GM21619 (cell line): Measurements from ENCODE around the gene SLAMF9.

Experiments
- ATAC-seq: cut with Tn5 transposase; IDR thresholded peaks from one replicate; pipeline ENCODE4 v1.9.1; 2021; ENCODE audit not compliant: unreplicated experiment

The SLAMF9 gene

DNA sequence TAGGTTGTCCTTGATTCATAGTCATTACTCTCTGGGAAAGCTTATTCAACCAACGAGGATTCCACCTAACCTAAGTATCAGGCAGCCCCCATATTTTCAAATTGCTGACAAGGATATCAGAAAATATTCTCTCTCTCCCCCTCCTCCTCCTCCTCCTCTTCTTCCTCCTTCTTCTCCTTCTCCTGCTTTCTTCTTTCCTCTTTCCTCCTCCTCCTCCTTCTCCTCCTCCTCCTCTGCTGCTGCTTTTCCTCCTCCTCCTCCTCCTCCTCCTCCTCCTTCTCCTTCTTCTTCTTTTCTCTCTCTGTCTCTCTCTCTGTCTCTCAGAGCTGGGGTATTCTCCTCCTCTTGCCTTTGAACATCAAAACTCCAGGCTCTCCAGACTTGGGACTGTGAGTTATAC, 6.1 kb downstream of the SLAMF9 start:
- ATAC-seq: no peak

DNA sequence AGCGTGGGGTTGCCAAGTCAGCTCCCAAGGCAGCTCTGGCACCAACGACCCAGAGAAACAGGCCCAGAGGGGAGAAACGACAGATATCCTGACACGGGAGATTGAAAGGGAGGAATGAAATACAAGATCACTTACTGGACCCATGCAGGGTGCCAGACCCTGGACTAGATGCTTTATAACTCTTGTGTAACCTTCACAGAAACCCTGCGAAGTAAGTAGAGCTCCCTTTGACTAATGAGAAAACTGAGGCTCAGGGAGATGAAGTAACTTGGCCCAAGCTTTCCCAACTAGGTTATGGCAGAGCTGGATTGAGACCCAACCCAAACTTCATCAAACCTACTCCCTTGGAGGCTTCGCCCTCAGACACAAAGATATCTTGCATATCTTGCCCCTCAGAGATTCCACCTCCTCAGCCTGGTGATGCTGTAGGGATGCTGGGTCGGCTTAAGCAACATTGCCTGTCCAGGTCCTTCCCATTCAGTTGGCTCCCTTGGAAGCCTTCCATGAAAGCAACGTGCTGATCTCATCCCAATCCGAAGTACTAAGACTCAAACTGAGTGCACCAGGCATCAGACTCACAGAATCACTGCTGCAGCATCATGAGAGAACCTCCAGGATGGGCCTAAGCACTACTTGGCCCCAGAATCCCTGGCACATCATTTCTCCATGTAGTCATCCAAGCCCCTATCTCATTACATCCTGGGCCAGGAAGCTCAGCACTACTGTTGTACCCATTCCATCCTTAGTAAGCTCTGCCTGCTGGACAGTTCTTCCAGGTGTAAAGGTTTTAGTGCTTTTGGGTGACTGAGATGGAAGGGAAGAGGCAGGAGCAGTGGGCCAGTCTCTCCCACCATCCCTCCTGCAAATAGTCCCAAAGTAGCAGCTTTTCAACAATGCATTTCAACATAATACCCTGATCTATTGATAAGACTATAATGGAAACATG, 7.5 kb downstream of the SLAMF9 start:
- no peak for ATAC-seq

DNA sequence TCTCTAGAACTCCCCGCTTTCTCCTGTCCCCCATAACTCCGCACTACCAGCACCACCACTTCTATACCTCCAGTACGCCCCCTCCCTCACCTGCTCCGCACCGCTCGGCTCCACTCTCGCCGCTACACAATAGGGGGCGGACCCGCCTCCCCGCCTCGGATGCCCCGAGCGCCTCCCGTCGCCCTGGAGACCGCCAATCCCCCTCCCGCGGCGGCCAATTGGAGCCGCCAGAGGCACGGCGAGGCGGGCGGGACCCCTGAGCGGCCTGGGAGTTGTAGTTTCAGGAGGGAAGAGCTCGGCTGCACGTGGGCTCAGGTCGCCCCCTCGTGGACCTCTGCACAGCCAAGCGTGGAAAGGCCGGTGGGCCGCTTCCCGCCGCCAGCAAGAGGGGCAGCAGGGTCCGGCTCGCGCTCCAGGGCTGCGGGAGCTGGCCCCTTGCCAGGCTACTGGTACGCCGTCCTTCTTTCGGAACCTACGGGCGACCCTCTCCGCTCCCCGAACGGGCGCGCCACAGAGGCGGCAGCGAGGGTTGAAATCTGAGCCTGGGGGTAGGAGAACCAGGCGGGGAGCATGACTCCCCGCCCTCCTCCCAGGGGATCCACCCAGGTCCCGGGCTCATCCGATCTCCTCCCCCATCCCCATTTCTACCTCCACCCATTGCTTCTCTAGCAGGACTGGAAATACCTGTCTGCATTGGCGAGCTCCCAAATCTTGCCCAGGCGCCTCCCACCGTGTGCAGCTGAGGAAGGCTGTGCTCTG, 8.4 kb downstream of the SLAMF9 start, which contains the start of gene IGSF9:
IGSF9 (minus strand) TSS at position 131 of the 759 bp plus-strand sequence. CDS start 2,159 bp downstream, outside the sequence.
- no peak for ATAC-seq

DNA sequence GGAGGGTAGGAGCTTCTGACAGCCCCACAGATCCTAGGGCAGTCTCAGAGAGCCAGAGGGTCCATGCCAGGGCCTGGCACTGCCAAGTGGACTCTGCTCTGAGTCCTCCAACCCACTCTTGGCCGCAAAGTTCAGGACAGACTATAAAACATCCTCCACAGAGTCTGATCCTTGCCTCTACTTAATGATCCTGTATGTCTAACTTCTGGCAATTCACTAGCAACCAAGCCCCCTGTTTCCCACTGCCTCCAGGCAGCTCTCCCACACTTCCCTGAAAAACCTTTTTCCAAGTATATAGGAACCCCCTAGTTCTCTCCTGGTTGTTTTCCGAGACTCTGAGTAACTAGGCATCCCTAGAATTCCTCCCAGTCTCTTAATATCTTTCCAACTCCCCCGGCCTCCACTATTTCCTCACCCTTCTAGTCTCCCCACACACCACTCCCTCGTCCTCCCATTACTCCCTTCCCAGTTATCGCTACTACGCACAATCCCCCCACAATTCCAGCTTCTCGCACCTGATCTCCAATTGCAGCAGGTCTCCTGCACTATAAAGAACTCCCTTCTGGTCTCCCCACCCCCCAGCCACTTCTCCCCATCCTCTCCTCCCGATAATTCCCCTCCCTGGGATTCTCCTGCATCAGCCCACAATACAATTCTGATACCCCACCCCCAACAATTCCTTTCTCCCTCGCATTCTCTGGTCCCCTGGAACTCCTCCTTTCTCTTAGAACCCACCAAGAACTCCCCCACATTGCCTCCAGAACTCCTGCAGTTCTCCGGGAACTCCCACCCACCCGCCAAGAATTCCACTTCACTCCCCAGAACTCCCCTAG, 9.2 kb downstream of the SLAMF9 start:
- ATAC-seq: no peak

DNA sequence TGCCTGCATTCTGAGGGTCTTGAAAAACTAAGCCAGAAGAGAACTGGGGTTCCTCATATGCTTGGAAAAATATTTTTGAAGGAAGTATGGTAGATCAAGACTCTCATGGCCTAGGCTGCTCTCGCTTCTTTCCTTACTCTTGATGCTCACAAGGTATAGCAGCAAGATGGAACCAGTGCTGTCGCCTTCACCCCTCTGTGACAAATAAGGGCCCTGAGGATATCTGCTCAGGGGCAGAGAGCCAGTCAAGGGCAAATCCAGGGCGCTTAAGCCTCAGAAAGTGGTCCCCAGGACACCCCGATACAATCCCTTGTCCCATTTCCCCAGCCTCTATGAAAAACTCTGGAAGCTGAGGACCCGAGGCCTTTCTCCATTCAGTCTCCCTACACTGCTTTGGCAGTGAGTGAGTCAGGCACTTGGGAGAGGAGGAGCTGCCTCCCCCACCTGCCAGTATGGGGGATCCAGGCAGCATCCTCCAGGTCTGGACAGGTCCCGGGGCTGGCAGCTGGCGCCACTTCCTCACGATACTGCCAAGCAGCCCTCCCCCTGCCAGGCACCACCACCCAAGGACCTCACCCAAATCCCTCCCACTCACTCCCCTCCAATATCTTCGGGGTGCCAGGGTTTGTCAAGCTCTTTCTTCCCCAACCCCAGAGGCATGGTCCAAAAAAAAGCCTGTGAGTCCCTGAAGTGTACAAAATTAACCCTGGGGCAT, 10.0 kb downstream of the SLAMF9 start:
- ATAC-seq: no peak

DNA sequence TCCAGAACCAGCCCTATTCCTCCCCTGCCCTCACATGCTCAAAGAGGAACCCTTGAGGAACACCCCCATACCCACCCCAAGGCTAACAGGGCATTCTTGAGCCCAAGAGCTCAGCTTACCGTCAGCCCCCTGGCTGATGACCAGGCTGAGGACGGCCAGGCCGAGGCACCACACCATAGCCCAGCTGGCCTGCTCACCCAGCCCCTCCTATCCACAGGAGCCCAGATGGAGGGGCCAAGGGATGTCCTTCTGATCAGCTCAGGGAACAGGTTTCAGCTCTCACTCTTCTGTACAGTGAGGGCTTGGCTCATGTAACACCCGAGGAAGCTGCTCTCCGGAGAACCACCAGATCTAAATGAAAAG, 10.8 kb downstream of the SLAMF9 start:
- ATAC-seq: no peak

DNA sequence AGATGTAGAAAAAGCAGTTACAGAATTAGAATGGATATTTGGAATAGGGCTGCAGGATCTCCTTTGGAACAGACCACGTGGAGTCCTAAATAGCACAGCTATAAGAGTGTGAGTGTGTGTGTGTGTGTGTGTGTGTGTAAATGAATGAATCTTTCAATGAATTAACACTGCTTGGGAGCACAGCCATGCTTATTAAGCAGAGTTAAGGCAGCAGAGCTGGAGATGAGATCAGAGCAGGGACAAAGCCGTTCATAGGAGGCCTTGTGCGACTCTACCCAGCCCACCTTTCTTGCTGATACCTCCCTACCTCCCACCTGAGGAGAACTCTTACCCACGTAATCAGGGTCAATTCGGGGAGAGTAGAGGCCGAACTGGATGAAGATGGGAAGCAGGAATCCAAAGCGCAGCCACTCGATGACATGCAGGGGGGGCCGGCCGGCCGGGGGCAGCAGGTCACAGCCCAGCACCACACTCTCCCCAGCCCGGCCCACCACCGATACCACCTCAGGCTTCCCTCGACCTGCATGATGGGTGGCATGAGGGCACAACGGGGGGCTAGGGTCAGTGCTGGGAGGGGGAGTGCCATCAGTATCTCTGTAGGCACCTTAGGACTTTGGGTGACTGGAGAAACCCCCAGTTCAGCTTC, 11.3 kb downstream of the SLAMF9 start:
- no peak for ATAC-seq

DNA sequence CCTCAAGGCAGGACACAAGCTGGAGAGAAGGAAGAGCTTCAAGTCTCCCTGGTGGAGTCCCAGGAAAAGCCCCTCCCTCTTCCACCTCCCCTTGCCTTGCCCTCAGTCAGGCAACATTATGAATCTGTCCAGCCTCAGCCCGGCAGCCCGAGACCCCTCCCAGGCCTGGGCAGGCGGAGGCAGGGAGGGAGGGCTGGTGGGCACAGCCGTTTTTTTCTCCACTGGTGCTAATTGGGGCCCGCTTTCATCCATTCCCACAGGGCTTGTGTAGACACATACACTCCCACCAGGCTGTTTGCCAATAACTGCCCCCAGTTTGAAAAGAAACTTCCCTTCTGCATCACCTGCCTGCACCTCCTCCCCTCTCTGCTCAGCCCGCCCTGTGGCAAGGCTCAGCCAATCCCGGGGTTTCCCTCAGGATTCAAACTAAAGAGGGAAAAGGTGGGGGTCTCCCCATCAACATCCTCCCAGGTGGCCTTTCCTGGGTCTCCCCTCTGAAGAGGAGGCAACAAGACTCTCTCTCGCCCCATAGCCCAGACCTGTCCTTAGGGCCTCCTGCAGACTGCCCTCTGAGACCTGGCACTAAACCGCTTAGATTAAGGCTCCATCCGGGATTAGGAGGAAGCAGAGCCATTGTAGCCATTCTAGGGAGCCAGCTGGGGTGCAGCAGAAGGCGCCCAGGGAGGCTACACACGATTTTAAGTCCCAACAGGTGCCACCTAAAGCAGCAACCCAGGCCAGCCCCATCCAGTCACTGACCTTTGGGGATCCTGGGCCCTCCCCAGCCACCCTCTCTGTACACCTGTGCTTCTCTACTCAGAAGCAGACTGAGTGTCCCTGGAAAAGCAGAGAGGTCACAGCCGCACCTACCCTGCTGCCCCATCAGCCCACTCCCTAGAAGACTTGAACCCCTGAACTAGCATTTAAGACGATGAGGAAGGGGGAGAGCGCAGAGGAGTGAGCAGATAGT, 12.2 kb downstream of the SLAMF9 start:
- ATAC-seq: no peak

DNA sequence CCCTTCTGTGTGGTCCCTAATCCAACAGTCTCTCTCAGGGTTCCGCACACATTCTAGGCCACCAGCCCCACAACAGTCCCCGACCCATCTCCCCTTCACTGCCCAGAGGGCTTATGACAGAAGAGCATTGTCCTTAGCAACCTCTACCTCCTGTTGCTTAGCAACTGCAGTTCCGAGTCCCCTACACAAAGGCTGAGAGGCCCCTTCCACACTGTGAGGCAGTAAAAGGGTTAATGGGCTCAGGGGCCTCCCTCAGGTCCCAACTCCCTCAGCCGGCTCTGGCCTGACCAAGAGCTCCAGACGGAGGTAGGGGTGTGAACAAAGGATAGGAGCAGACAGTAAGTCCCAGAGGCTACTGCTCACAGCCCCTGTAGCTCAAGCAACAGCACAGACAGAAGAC, 12.9 kb downstream of the SLAMF9 start:
- ATAC-seq: no peak

DNA sequence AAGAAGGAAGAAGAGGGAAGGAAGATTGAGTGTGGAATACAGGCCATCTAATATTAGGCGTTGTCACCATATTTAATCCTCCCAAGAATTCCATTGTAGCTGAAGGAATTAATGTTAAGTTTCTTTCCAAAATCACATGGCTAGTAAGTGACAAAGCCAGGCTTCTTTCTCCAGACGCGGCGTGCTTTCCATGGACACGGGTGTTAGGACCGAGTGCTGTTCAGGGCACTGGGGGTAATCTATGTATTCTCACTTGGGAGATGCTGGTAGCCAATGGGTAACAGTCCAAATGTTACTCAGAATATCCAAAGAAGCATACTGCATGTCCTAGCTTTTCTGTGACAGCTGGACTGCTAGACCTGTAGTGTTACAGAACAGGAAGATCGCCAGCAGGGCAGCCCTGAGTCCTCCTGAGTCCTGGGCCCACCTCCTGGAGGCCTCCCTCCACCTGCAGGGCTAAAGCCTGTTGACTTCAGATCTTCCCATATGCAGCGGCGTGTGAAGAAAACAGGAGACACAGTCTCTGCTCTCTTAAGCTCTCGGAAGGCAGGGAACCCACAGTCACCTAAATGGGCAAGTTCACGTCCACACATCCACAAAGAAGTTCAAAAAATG, 13.9 kb downstream of the SLAMF9 start:
- no peak for ATAC-seq

DNA sequence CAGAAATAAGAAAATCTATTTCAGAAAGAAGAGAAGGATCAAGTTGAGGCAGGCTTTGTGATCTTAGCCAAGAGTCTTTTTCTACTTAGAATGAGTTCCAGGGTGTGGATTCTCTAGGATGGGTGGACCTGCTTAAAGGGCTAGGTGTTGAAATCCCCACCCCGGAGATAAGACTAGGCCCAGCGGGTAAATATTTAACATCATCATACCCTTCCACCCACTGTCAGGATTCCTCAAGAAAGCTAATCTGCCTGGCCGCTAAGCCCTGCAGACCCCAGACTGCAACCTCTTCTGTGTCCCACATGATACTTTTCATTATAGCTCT, 14.4 kb downstream of the SLAMF9 start:
- ATAC-seq: no peak

DNA sequence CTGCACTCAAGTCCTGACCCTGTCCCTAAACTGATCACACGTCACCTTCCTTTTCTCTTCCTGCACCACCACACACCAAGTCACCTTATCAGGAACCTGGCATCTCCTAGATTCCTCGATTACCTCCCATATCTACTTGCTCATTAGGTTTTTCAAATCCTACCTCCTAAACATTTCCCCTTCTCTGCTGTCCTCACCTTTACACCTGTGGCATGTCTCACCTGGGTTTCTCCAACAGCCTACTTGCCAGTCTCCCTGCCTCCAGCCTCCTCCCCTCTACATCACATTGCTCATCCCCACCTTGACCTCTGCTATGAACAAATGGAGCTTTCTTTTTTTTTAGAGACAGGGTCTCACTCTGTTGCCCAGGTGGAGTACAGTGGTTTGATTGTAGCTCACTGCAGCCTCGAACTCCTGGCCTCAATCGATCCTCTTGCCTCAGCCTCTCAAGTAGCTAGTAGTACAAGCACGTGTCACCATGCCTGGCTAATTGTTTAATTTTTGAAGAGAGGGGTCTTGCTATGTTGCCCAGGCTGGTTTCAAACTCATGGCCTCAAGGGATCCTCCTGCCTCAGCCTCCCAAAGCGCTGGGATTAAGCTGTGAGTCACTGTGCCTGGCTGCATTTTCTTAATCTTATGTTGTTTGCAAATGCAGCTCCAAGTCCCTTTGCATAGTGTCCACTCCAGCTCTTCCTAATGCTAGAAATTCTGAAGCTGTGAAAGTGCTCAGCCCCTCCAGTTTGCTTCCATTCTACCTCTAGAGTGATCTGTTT, 14.9 kb downstream of the SLAMF9 start:
- ATAC-seq: no peak

DNA sequence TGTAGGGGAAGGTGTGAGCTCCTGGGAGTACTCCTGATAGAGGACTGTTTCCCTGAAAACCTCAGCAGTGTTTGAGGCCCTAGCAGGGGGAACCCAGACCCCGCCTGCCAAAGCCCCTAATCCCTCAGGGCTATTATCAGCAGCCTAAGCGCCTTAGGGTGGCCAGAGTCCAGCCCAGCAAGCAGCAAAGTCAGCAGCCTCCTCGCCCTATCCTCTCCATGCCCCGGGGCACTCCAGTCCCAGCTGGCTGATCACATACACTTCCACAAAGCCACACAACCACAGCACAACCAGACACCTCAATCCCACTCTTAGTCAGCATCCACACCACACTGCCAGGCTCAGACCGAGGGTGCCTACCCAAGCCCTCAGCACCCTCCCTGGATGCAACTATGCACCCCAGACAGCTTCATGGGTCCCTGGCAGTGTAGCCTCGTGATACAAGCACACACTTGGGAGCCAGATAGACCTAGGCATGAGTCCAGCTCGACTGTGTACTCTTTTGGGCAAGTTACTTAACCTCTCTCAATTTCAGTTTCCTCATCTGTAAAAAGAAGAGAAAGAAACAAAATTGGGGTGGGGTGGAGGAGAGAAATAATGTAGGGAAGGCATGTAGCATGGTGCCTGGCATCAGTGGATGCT, 15.7 kb downstream of the SLAMF9 start:
- no peak for ATAC-seq

DNA sequence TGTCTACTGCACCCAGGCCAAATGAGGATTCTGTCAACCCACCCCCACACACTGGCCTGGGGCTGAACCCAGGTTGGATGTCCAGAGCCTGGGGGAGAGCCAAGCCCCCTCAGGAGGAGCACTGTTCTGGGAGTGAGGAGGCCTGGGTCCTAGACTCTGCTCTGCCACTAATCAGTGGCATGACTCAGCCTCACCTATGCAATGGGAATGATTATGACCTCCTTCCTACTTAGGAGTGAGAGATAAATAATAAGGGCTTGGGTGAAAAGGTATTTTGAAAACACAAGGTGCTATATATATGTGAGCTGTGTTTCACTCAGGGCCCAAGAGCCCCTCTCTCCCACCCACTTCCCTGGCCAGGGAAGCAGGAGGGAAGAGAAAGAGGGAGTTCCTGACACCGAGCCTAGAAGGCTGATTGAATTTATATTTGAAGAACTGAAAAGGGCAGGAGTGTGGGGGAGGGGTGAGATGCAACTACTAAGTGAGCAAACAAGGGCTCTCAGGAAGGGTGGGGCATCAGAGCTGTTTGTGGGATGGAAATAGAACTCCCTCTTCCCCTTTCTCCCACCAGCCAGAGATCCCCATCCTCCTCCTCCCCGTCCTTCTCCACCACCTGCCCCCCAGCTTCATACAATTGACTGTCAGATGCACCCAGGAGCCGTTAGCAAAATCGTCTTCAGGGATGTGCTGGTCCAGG, 16.8 kb downstream of the SLAMF9 start:
- no peak for ATAC-seq

DNA sequence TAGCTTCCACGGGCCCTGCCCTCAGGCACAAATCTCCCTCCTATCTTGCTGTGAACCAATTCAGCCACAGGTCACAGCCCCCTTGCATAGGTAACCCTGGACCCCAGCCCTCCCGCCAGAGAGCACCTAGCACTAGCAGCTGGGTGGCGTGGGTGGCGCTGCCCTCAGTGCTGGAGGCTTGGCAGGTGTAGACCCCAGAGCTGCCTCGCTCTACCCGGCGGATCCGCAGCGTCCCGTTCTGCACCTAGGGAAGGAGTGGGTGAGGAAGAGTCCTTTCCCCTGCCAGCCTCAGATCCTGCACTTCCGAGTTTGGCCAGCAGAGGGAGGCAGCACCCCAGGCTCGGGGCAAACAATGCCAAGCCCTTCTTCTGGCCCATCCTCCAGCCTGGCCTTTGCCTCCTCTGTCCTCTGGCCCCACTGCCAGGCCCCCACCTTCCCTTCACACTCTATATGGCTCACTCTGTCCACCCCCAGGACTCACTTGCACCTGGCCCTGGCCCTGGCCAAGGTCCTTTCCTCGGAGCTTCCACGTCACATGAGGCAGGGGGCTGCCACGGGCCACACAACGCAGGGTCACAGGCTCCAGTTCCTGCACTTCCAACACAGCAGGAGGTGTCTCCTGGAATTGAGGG, 17.6 kb downstream of the SLAMF9 start:
- ATAC-seq: no peak

DNA sequence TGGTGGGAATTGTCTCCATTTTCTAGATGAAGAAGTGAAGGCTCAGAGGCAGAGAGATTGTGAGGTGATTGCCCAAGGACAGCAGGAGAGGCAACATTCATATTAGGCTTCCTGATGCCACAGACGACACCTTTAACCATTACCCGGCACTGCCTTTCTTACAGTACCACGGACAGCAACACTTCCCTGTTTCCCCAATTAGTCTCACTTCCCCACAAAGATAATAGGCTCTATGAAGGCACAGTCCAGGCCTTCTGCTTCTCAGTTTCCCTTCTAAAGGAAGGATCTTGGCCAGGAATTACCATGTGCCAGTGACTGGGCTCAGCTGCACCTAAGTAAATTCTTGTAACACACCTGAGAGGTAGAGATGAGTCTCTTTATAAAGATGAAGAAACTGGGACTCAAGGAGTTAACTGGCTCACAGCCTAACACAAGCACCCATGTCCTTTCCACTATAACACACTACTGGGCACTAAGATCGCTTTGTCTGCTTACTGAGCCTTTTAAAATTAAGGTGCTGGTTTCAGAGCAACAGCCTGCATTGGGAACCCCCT, 18.2 kb downstream of the SLAMF9 start:
- no peak for ATAC-seq
